Limb (tissue), 2 donors: ENCODE results near the gene KCND1.

ENCODE experiments used
- DNase-seq, 2 donors: peaks; one replicate each; pipeline ENCODE4 v3.0.0-alpha.2; 2016; ENCODE audit errors: extremely low spot score in 2 of 2

The KCND1 gene

DNA sequence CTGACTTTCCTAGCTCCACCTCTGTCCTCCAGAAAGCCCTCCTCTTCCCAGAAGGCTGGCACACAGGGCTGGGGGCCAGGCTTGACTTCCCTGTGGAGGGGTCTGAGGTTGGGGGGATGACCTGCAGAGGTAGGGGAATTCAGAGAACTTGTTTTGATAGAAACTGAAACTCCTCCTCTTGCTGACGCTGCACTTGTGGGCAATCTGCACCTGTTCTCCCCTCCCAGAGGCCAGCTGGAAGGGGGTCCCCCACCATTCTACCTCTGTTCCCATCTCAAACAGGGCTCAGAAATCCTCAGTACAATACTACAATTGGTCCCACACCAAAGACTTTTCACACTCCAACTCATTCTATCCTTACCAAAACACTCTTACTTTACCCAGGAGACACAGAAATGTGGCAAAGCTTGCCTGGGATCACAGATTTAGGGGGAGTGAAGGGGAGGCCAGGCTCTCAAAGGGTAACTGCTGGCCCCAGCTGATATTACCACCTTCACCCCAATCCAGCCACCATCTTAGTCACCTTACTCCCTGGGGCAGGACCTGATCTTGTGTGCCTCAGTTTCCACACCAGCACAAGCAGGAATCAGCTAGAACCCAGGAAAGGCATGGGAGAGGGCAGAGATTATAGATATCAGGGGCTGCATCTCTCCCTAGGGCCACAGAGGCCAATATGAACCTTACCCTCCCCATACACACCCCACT lies 32.8 kb downstream of the KCND1 start:
- DNase-seq, result no peak

DNA sequence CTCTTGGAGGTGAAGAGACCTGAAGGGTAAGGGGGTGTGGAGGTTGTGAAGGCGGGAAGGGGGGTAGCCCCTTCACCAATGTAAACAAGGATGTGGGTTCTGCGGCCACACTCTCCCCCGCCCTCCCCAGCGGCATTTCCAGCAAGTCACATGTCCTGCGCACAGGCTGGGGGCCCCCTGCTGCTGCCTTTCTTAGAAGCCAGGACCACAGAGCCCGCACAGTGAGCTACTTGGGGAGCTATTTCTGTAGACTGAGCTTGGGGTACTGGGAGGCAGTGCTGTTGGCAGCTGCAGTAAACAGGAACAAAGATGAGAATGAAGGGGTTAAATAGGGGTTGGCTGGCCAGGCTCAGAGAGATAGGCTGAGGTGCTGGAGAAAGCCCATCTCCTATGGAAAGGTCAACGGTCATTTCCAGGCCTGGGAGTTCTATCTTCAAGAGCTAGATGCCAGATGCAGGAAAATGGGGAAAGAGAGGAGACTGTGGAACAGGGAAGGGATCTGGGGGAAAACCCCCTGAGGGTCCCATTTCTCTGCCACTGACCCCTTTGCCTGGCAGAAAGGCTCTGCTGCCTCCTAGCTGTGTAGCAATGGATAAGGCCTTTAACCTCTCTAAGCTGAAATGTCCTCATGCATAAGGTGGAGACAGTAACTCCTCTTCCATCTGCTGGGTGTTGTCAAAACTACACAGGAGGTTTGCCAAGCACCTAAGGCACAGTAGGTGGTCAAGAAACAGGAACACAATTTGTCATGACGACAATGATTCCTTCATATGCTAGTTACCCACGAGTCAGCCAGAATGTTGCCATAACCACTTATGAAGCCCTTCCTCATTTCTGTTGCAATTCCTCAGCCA lies 34.4 kb downstream of the KCND1 start:
- peak in 1 of 2 donors; percentile 32 for DNase-seq

DNA sequence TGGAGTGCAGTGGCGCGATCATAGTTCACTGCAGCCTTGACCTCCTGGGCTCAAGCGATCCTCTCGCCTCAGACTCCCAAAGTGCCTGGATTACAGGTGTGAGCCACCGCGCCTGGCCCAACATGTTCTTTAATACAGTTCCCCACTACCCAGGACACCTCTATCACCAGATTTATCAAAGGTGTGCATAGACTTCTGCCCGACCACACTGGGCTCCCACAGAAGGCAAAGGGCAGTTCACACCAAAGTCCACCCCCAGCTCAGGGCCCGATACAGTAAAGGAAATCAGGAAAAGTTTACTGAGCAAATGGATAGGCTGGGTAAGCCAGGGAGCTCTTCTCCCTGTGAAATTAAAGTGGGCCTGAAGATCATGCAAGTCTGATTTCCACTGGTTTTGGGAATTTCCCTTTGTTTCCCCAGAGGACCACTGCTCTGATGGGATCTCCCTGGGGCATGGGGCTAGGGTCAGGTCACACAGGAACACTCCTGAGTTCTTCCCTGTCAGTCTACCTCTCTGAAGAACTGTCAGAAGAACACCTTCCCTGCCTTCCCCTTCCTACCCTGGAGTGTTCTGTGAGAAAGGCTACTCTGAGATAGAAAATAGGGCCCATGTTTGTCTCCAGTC lies 35.1 kb downstream of the KCND1 start:
- no peak for DNase-seq

DNA sequence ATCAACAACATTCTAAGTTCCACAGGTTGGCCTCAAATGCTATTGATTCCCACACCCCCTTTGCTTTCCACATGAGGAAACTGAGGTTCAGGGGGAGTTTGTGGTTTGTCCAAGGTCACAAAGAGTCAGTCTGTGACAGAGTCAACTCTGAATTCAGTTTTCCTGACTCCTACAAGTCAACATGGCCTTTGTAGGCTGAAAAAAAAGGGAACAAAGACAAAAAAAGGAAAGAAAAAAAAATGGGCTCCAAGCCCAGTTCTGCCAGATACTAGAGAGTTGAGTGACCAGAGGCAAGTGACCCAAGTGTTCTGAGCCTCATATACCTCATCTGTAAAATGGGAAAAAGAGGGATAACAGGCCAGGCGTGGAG lies 36.4 kb downstream of the KCND1 start:
- DNase-seq, result no peak

DNA sequence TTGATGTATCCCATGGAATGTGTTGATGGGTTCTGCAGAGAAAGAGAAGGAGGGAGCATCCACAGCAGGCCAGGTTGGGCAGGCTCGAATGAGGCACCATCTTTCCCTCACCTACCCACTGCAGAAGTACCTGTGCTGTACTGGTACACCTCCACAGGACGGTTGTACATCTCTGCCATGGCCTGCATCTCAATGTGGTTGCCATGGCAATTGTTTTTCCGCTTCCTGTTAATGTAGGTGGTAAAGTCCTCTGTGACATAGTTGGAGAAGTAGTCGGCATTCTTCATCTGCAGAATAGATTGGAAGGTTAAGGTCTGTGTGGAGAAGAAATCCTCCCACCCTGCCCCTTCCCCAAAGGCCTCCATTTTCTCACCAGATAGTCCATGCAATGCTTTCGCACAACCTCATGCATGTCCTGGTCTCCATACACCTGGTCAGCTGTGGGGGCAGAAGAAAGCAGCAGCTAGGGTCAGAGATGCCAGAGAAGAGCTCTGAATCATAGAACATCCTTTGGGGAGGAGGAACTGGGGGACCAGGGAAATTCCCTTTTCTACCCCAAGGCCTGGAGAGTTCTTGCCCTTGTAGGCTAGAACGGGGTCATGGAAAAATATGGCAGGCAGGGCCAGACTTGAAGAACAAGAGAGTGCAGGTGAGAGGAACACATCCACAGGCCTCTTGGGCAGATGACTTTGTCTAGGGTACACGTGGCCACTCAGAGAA lies 36.9 kb downstream of the KCND1 start:
- no peak for DNase-seq

DNA sequence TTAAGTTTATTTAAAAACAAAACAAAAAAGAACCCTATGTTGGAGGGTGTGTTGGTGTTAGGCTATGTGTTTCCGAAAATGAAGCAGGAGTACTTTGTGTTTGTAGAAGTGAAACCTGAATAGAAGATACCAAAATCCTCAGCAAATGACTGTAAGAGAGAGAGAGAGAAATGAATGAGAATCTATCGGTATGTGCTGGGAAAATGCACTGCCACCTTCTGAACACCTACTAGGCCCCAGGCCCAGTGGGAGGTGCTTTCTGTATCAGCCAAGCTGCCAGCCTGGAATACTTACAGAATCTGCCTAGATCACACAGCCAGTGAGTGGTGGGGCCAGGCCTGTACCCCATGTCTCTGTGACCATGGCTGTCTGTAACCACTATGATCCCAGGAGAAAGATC lies 37.9 kb downstream of the KCND1 start:
- DNase-seq, result no peak

DNA sequence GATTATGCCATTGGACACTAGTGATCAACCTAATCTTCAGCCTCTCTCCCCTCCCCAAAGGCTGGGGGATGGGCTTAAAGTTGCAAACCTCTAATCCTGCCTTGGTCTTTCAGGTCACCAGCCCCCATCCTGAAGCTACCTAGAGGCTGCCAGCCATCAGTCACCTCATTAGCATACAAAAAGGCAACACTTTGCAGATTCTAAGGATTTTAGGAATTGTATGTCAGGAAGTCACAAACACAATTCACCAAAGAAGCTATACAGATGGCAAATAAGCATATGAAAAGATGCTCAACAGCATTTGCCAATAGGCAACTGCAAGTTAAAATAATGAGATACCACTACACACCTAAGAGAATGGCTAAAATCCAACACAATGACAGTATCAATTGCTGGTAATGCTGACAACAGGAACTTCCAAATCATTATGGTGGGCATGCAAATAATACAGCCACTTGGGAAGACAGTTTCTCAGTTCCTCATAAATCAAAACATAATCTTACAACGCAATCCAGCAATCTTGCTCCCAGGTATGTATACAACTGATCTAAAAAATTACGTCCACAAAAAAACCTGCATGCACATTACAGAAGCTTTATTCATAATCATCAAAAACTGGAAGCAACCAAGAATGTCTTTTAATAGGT lies 43.8 kb downstream of the KCND1 start:
- DNase-seq, result no peak

DNA sequence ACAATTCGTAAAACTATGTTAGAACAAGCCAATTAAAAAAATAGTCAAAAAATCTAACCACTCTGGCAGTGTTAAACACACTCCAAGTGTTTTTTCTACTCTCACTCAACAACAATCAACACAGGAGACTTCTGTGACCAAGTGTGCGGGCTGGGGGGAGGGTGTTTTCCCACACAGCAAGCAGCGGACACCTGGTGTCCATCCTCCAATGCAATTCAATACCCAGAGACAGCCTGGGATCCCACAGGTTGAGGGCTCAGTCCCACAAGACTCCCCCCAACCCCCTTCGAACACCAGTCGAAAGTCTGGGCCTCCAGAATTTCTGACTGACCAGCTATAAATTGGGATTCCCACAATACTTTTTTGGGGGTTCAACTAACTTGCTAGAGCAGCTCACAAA lies 44.5 kb downstream of the KCND1 start:
- DNase-seq, result no peak

DNA sequence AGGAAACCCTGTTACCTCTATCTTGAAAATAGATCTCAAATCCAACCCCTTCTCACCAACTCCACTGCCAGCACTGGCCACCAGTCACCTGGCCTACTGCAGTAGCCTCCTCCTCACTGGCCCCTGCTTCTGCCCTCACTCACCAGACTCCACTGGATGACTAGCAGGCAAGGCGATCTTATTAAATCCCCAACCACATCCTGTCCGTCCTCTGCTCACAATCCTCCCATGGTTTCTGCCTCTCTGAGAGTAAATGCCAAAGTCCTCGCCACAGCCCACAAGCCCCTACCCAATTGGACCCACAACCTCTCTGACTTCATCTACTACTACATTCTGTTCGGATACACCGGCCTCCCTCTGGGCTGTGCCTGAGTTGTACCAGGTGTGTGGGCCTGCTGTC lies 47.4 kb downstream of the KCND1 start:
- no peak for DNase-seq

DNA sequence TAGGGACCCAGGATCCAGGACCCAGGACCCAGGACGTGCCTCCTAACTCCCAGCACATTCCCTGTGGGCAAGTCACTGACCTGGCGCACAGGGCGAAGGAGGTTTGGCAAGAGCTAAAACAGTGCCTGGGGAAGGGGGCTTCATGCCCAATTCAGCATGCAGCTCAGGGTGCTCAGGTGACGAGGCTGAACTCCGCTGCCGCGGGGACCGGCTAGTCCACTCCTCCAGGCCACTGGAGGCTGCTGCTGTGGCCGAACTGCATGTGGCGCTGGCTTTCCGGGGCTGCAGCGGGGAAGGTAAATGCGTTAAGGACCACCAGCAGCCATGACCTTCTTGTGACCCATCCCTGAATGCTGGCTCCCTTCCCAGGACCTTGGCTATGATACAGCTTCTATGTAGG lies 47.9 kb downstream of the KCND1 start:
- no peak for DNase-seq

DNA sequence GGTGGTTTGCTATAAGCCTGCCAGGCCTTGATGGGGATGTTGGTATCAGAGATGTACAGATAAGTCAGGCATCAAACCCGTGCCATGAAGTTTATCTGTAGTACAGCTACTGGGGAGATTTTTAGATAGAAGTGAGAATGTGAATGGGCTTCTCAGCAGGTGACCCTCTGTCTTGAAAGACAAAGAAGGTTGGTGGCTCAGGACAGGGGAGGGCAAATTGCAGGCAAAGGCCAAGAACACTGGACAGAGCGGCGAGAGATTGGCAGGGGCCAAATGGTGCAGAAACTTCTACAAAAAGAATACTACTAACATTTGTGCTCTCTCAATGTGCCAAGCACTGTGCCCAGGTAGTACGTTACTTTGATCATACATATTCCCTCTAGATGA lies 50.9 kb downstream of the KCND1 start:
- no peak for DNase-seq

DNA sequence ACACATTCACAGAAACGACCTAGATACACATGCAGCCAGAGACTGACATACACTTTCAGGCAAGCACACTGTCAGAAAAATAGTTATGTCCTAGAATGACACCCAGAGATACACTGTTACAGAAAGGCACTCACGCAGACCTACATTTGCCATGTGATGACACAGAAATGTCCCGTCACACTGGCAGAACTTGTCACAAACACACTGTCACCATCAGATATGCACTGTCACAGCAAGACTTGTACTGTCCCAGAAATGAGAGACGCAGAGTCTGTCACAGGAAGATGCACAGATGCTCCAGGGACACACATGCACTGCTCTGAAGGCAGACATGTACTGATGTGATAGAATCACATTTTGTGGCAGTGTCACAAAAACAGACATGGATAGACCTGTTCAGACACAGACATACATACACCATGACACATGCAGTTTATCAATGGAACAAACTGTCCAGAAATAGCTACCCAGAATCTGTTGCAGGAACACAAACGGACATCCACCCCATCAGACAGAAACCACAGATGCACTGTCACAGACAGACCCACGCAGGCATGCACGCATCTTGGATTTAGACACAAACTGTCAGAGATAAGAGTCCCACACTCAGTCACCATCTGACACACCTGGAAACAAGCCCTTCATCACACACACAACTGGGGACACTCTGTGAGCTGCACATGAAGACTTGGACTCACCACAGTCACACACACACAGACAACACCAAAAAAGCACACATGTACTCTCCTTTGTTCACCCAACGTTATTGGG lies 51.5 kb downstream of the KCND1 start:
- DNase-seq, result no peak

DNA sequence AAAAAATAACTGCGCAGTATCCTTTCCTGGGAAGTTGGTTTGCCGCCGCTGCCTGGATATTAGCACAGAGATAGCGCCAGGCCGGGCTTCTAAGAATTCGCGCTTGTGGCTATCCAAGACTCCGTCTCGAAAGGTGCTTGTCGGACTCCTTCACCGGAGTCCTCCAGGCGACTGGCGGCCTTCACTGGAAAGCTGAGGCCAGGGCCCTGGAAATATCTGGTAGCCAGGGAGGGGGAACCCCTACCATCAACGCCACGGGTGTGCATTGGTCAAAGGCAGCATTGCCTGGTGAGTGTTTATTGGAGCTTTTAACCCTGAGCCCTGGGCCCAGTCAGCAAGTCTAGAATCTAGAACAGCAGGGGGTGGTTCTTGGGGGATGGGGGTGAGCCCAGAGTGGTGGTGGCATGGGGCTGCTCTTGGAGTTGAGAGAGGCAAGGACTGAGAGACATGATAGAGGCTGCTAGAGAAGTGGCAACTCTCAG lies 52.2 kb downstream of the KCND1 start:
- no peak for DNase-seq

DNA sequence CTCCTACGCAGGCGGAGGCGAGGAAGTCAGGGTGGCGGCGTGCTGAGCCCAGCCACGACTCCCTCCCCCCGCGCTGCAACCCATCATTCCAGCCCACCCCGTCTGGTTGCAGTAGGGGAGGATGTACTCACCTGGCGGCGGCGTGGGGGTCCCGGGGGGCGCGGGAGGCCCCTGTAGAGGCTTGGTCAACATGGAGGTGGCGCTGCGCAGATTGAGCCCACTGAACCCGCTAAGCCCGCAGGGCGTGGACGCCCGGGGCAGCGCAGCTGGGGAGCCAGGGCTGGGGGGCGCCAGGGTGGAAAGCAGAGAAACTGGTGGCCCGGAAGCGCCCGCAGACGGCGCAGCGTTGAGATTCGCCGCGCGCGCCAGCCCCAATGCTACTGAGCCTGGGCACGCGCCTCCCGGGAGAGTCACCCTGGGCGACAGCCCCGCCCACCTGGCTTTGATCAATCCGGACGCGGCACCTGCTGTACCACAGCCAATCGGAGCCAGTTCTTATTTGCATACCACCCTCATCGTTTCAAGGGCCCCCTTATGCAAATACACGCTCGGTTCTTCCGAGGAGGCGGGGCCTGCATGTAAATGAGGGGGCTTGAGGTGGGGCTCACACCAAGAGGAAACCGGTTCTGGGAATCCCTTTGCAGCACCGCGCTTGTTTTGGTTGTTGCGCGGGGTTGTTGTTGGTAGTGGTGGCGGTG lies 52.9 kb downstream of the KCND1 start, which contains the start of gene PIM2:
Gene PIM2, minus strand, starts transcription at position 382 of the 698 bp plus-strand sequence. Its CDS starts 190 bp downstream, at position 192.
- DNase-seq, result peak; percentile 53 to 84

DNA sequence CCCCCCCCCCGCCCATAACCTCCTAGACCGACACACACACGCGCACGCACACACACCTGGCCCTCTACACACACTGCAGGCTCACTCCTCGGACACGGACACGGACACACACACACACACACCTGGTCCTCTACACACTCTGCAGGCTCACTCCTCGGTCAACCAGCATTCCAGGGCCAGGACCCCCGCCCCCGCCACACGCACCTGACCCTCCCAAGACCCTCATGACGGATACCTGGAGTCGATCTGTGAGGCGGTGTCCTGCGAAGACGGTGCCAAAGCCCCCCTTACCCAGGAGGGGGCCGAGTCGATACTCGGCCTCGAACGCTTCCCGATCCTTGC lies 53.4 kb downstream of the KCND1 start:
- DNase-seq, result no peak

DNA sequence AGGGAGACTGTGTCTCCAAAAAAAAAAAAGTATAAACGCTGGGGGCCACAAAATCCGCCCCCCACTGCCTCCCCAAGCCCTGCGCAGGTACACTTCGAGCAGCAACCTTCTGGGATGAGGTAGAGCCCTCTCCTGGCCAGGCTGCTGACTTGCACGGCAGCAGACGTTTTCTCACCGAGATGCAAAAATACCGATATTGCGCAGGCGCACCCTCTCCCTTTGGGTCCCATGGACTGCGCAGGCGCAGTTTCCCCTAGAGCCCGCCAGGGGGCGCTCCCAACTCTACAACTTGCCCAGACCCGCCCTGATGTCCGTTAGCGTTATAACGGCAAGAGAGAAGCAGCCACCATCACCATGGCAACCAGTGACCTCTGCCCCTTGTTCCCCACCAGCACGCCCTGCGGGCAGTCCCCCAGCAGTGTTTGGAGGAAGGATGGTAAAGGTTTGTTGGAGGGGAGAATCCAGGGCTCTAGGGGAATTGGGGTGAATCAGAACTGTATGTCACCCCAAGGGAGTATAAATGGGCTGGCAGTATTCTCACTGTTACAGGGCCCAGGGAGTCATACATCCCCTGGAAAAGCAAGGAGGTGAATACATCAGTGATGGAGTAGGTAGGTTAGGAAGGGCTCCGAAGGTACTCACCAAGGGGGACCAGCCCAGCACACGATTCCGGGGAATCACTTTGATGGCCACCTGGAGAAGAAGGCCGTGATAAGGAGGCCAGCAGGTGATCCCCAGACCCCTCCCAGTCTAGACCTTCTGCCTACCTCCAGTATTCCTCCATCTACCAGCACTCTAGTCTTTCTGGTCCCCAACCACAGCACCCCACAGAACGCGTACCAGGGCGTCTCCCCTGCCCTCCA lies 54.3 kb downstream of the KCND1 start:
- DNase-seq, result peak; percentile 88 to 91

DNA sequence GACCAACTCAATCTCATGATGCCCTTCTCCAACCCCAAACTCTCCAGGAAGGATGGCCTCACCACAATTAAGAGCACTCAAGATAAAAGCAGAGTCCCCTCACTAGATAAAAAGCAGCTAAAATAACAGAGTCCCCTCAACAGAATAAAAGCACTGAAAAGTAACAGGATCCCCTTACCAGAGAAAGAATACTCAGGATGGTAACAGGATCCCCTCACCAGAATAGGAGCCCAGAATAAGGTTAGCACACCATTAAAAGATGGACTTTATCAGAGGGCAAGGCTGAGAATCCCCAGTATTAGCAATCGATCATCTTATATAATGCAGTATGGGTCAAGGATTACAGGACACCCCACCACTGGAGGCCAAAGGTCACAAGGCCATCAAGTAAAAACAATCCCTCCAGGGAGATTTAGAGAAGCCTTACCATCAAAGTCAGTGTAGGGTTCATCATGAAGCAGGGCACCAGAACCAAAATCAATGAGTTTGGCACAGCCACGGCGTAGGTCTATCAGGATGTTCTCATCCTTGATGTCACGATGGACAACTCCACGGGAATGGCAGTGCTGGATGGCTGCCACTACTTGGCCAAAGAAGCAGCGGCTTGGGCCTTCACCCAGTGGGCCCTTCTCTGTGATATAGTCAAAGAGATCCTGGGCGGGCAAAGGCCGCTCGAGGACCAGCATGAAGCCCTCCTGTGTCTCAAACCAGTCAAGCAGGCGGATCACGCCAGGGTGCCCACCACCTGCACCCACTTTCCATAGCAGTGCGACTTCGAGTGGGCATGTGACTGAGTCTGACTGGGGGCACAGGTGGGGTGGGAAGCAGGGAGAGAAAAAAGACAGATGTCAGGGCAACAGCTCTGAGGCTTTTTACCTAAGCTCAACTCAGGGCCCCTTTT lies 56.8 kb downstream of the KCND1 start:
- DNase-seq, result no peak
